NCI-H1694 (cell line): ENCODE measurements around the gene PIBF1.
"Not testable (repeated sequence)": the region's sequence is repeated elsewhere in the genome, so short reads cannot be mapped to it uniquely, and the experiment has no call there.

Experiments
- DNase-seq: peaks from one replicate; lab custom pipeline; 2025; lab: John Stamatoyannopoulos, UW

Gene PIBF1, protein sequence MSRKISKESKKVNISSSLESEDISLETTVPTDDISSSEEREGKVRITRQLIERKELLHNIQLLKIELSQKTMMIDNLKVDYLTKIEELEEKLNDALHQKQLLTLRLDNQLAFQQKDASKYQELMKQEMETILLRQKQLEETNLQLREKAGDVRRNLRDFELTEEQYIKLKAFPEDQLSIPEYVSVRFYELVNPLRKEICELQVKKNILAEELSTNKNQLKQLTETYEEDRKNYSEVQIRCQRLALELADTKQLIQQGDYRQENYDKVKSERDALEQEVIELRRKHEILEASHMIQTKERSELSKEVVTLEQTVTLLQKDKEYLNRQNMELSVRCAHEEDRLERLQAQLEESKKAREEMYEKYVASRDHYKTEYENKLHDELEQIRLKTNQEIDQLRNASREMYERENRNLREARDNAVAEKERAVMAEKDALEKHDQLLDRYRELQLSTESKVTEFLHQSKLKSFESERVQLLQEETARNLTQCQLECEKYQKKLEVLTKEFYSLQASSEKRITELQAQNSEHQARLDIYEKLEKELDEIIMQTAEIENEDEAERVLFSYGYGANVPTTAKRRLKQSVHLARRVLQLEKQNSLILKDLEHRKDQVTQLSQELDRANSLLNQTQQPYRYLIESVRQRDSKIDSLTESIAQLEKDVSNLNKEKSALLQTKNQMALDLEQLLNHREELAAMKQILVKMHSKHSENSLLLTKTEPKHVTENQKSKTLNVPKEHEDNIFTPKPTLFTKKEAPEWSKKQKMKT

DNA sequence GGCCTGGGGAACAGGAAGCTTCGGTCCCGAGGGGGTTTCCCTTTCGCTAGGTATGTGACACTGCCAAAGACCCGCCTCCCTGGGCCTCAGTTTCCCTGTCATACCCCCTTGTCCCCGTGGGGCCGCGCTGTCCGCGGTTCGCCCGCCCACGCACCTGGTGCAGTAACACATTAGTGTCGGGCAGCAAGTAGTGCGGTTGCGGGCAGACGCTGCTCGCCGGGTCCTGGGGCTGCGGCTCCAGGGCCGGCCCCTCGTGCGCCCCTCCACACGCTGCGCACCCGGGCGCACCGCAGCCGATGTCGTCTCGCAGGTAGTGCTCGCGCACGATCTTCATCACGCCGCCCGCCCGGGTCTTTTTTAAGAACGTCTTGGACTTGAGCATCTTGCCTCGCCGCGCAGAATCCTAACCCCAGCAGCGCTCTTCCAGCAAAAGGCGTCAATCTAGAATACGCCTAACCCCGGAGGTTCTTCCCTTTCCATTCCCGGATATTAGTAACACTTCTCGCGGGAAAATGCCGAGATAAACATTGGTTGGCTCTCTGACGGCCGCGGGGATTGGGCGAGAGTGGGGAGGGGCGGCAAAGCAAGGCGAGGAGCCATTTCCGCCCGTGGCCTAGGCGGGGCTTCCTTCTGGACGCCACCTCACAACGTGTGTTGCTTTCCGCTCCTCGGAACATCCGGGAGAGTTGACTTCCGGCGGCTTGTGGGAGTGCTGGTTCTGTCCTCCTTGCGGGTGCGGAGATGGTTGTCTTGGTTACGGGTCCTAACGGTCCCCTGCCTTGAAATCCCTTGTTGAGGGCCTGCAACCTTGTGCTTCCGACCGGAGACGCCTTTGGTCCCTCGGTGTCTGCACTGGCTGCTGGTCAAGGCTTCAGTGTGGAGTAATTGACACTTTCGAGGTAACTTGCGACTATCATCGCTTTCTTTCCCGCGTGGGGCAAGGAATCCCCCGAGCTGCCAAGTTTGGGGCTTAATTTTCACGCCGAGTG is at the start of gene PIBF1, which contains the start of gene DIS3:
Gene PIBF1, plus strand, starts transcription at position 683 of the 989 bp plus-strand sequence. CDS start 1,337 bp downstream, outside the sequence.
Gene DIS3, minus strand, starts transcription at position 450 of the 989 bp plus-strand sequence. Its CDS starts 68 bp downstream, at position 382.
- DNase-seq = peak; percentile 98

DNA sequence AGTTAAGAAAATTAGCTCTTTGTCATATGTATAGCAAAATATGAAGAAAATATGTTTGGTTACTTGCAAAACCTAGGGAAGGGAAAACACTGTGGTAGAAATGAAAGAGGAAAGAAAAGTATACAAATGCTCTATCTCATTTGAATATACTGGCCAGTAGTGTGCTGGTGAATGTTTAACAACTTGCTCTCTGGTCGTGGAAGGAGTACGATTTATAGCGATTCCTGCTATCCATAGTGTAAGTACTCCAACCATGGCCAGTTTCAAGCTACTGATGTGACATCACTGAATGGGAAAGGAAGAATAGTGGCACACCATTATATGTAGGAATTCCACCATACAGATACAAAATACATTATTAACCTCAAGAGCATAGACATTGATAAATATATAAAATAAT is 44.9 kb upstream of the PIBF1 start:
- no peak for DNase-seq

DNA sequence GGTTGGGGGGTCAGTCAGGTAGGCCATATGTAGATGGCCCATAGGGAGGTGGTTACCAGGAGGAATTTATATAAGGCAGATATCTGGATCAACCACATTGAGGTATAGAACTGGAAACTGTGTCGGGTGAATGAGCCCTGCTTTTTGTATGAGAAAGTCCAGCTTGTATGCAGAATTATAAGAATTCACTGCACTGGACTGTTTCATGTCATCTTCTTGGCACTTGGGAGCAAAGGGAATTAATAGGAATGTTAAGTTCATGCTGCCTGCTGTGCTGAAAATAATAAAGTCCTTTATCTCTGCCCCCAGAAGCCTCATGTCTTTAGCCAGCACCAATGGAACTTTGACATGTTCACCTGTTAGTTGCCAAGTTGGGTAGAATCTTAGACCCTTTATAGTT is 41.9 kb upstream of the PIBF1 start:
- no peak for DNase-seq

DNA sequence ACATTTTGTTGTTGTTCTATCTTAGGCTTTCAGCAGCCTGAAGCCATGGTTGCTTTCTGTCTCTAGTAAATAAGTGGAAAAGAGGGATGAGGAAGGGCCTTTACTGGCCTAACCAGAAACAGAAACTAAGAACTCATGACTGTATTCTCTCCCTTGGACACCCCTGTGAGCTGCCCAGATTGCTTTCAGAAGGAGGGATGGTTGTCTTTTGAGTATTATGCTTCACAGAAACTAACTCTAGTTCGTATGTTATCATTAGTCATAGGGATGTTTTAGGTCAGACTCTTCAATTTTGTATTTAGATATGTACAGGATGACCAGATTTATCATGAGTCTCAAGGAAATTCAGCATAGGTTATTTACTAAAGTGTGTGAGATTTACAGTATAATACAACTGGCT is 36.7 kb upstream of the PIBF1 start:
- no peak for DNase-seq

DNA sequence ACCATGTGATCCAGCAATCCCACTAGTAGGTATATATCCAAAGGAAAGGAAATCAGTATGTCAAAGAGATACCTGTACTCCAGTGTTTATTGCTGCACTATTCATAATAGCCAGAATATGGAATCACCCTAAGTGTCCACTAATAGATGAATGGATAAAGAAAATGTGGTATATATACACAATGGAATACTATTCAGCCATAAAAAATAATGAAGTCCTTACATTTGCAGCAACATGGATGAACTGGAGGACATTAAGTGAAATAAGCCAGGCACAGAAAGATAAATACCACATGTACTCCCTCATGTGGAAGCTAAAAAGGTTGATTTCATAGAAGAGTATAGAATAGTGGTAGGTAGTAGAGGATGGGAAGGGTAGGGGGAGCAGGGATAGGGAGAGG is 30.7 kb upstream of the PIBF1 start:
- no peak for DNase-seq

DNA sequence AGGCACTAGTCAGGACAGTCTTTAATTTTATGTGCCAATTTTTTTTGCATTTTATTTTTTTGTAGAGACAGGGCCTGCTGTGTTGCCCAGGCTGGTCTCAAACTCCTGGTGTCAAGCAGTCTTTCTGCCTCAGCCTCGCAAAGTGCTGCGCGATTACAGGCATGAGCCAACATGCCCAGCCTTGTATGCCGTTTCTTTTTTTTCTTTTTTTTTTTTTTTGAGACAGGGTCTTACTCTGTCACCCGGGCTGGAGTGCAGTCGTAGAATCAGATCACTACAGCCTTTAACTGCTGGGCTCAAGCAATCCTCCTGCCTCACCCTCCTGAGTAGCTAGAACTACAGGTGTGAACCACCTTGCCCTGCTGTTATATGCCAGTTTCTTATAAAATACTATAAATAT is 27.8 kb upstream of the PIBF1 start:
- no peak for DNase-seq

DNA sequence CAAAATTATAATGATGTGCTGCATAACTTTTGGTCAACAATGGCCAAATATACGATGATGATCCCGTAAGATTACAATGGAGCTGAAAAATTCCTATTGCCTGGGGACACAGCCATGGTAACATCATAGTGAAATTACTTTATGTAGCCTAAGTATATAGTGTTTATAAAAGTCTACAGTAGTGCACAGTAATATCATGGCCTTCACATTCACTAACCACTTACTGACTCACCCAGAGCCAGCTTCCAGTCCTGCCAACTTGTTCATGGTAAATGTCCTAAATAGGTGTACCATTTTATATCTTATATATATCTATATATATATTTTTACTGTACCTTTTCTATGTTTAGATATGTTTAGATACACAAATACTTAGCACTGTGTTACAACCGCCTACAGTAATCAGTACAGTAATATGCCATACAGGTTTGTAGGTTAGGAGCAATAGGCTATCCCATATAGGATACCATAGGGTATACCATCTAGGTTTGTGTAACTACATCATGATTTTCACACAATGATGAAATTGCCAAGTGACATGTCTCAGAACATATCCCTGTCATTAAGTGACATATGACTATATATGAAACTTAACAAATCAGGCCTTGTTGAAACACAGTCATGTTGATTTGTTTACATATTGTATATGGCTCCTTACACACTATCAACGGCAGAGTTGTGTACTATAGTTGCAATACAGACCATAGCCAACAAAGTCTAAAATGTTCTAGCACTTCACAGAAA is 24.0 kb upstream of the PIBF1 start:
- DNase-seq = no peak

DNA sequence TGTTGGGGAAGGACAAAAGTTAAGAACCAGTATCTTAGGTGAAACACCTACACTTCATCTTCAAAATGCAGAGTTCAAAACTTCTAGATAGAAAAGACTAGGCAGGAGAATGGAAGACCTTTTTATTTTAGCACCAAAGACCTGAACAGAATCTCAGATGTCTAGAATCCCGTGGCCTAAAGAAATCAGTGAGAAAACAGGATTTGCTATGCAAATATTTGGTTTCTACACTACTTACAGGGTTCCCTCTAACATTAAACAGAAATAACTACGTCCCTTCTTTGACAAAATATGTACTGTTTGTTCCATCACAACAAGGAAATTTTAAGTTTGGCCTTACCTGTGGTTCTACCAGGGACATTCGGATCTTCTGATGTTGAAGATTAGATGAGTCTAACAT is 21.7 kb upstream of the PIBF1 start:
- DNase-seq = no peak

DNA sequence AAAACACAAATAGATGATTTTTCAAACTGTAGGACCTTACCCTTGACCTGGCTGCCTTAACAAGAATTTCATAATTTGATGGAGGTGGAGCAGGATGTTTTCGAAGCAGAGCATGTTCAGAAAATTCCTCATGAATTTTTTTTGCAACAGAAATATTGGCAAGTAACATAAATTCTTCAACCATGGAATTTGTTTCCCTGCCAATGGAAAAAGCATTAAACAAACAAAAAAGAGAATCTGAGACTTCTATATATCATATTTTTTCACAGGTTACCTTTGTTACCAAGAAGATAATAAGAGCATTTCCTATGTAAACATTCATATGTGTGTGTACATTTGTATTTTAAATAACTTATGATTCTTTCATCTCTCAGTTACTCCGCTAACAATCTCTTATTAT is 18.5 kb upstream of the PIBF1 start:
- DNase-seq = no peak

DNA sequence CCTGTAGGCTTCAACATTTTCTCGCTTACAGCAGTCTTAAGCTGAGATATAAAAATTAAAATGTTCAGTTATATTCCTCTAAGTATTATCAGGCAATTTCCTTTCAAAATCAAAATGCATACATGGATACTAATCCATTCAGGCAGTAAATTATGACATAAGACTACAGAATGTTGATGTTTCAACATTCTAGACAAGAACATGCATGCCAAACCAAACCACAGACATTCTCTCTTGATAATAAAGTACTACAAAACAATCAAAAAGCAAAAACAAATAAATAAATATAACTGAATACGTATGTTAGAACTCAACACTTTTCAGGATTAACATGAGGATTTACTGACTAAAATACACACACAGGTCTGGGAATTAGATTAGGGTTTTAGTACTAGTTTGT is 7.9 kb upstream of the PIBF1 start:
- DNase-seq = no peak

DNA sequence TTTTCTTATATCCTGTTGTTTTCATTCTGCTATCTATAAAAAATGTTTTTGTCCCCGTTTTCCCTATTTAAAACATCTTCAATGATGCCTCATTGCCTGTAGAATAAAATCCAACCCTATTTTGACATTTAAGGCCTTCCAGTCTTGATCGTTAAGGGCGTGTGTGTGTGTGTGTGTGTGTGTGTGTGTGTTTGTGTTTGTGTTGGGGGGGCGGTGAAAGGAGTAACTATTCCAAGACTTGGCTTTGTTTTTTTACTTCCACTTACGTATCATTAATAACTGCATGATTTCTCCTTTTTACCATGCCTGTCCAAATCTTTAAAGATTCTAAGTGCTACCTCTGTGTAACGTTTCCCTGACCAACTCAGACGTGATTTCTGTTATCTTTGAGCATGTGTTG is 784 bp downstream of the PIBF1 start:
- no peak for DNase-seq

DNA sequence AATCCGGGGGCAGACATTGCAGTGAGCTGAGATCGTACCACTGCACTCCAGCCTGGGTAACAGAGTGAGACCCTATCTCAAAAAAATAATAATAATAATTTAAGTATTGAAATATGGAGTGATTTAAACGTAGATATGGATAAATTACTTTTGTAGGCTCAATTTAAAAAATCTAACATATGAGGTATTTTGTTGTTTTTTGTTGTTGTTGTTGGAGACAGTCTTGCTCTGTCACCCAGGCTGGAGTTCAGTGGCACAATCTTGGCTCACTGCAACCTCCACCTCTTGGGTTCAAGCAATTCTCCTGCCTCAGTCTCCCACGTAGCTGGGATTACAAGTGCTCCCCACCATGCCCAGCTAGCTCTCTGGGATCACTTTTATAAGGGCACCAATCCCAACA is 2.7 kb downstream of the PIBF1 start:
- not testable (repeated sequence) for DNase-seq

DNA sequence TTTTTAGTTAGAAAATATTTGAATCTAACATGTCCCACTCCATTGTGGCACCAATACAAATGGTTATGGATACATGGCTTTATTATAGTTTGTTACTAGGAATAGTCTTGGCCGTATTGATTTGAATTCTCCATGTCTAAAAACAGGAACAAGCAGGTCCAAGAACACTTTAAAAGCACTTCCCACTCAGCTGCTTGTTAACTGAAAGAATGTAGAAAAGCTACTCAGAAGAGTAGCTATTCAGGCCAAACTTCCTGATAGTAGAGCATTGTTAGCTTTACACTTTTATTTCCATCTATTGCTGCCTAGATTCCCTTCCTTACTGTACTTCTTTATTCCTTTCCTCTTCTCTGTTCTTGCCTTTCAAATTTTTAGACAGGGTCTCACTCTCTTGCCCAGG is 6.9 kb downstream of the PIBF1 start:
- DNase-seq = no peak

DNA sequence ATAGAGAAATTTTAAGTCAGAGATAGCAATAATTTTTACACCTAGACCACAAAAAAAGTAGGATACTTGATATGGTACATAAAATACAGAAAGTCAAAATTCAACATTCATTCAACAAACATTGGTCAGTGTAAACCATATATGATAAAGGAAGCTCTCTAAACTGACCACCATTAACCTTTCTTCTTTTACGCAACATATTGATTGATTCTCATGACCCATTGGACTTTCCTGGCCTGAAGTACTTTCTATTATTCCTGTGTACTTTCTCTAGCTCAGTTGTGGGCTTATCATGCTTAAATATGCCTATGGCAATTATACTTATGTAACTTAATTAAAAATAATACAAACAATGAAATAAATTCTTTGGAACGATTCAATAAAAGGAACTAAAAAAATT is 10.7 kb downstream of the PIBF1 start:
- DNase-seq = no peak

DNA sequence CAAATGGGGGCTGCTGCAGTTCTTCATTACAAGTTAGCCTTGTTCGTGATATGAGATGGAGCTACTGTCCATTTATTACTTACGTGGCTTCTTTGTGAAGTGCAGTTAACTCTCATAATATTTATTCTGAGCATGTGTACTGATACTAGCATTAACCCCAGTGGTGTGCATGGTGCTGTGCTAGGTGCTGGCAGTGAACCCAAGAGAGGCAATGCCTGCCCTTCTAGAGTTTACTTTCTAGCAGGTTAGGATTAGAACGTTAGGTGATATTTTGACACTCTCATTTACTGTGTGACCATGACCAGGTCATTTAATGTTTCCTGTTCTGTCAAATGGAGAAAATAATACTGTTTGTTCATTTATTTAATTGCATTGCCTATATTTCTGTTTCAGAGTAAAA is 16.9 kb downstream of the PIBF1 start:
- DNase-seq = no peak

DNA sequence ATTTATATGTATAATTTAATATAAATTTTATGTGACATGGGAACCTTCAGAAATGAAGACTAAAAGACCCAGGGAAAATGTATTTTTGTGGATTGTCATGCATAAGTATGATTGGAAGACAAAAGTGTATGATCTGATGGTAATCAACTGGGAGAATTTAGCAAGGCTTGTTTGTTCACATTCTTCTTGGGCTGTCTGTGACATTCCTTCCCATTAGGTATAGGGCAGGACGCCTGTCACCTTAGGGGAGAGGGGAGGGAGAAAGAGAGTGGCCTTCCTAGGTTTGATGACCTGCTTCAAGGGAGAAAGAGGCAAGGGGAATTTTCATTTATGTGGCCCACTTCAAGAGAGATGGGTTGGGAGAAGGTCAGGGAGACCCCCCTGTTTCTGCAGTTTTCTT is 22.4 kb downstream of the PIBF1 start:
- DNase-seq = no peak

DNA sequence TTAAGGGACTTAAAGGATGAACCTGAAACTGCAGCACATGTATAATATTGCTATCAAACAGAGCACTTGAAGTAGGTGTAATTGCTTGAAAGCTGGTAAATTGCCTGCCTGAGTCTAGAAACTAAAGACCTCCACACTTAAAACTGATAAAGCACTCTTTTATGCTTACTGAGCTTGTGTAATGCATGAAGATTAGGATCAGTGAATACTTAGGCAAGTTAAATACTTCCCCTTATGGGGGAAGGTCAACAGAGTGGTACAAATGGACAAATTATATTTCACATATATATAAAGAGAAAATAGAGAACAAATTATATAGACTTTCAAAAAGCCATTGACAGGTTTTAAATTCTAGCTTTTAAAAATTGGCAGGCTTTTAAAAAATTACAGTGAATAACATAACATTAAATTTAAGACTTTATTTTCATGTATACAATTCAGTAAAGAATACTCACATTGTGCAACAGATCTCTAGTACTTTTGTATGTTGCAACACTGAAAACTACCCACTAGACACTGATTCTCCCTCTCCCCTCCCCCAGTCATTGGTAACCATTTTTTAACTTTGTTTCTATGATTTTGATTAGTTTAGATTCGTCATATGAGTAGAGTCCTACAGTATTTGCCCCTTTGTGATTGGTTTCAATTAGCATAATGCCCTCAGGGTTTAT is 23.9 kb downstream of the PIBF1 start:
- DNase-seq = no peak

DNA sequence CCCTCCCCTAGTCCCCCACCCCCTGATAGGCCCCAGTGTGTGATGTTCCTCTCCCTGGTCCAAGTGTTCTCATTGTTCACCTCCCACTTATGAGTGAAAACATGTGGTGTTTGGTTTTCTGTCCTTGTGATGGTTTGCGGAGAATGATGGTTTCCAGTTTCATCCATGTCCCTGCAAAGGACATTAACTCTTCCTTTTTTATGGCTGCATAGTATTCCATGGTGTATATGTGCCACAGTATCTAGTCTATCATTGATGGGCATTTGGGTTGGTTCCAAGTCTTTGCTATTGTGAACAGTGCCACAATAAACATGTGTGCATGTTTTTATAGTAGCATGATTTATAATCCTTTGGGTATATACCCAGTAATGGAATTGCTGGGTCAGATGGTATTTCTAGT is 24.6 kb downstream of the PIBF1 start:
- DNase-seq = not testable (repeated sequence)

DNA sequence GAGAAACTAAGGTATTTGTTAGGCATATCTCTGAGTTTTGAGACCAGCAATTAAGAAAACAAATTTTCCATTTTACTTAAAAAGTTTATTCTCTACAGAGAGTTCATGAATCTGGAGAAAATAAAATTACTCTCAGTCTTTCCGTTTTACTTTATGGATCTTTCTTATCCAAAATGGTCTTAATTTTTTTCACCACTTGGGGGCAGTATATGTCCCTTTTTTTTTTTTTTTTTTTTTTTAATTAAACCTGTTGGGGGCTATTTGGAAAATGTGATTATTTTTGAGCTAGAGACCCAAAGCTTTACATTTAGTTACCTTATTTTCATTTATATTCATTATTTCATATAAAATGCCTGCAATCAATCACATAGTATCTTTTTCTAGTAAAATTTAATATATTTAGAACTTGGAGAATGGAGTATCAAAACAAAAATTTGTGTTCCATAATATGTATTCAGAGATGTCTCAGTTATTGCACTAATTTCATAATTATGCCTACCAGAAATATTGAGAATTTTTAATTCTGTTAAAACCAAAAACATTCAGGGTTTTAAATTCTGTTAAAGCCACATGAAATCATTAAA is 27.1 kb downstream of the PIBF1 start:
- DNase-seq = peak; percentile 28

DNA sequence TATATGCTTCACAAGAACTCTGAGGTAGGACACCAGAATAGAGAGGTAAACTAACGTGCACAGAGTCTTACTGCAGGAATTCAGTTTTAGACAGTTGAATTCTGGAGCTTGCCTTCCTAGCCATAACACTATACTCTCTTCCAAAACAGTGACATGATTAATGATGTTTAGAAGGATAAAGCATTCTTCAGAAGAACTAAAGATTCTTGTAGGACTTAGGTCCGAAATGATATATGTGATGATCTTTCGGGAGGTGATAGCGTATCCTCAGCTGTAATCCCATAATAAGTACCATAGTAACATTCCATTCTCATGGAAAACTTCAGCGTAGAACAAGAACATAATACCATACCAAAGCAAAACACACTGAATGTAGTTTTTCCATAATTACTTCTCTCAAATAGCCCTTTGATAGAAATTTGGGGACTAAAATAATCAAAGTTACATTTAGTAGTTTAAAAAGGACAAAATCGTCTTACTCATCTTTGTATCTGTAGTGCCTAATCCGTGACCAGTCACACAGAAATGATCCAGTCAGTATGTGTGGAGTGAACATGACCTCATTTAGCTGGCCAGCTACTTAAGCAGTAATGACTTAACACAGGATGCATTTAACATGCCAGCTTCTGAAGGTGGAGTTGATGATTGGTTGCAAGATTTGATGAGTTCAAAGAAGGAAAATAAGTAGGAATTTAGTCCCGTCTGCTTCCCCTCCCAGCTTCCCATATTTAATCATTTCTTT is 38.4 kb downstream of the PIBF1 start:
- DNase-seq = no peak
